ENCODE results near the gene GNS.

The GNS gene

DNA sequence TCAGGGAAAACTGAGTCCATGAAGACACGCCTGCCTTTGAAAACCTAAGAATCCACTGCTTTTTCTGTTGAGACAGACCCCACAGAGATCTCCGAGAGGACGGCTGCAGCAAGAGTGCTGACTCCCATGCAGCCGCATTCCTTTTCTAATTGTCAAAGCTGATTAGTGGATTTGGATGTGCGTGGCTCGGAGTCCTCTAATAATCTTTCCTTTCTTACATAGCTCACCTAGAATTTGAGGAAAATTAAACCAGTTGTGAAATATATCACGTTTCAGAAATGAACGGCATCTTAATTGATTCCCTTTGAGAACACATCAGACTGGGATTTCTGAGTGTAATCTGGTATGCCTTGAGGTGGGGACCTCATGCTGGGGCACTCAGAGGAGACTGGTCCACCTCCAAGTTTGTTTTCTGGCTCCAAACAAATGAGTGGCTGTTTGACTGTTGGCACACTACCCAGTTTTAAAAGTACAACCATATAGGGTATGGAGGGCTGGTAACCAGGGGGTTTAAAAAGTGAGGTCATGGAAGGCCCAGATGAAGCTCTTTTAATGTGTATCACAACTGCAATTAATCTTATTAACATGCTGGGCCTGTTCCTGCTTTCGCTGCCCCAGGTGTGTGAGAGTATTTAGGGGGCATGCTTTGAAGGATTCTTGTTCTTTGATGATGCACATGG lies 85.6 kb downstream of the GNS start:
- no peak for DNase-seq (ENCODE audit: low read depth)

DNA sequence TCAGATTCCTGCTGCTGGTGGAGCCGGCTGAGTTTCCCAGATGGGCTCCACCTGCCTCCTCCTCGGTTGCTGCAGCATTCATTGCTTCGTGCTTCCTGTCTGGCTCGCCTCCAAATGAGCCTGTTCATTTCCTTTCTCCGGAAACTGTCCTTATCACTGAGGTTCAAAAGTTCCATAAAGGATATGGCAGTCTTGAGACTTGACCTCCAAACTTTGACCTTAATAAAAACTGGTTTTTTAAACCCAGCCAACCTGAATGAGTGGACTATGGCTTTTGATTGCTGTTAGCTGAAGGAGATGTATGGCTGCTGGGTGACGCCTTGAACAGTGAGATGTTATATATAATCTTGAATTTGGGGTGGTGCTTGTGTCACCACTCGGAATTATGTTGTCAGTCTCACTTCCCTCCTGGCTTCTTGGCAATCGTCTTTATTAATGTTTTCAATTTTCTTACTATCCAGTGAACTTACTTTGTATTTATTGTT lies 86.2 kb downstream of the GNS start:
- DNase-seq (ENCODE audit: low read depth): no peak

DNA sequence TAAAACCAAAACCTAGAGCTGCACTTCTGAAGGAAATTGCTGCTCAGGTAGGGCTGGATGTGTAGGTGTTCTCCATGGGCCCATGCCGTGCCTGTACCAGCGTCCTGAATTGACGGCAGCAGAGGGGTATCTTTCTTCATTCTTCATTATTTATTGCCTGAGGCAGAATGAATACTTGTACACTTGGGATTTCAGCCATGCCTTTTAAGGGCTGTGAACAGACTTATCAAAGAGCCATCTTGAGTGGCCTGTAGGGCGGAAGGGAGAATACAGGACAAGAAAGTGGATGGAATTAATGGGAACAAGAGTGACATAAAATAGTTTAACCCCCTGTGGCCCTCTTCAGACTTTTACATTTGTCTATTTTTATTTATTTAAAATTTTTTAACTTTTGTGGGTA lies 87.5 kb downstream of the GNS start:
- DNase-seq (ENCODE audit: low read depth): no peak

DNA sequence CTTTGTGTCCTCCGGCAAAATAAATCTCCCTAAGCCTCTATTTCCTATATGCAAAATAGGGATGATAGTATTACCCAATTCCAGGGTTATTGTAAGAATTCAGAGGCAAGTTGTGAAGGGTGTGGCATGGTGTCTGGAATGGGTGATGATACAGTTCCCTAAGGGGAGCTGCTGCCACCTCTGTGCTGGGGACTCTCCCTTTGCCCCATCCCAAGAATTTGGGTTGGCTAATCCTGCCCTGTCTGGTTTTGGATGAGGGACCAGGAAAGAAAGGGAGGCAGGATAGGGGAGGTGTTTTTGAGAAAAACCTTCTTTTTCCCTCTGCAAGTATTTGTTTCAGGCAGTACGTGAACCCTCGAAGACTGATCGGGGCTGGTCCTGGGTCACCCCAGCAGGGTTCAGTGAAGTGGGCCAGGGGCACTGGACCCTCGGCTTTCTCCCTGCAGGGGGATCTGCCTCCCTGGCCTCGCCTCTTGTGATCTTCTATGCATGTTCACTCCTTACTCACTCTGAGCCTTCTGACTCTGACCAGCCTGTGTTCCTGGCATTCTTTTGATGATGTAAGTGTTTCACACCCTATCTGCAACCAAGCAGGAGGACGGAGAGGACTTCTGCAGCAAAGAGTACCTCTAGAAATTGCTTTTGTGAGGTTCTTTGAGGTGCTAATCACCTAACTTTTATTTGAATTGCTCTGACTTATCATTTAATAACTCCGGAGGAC lies 88.1 kb downstream of the GNS start:
- no peak for DNase-seq (ENCODE audit: low read depth)

DNA sequence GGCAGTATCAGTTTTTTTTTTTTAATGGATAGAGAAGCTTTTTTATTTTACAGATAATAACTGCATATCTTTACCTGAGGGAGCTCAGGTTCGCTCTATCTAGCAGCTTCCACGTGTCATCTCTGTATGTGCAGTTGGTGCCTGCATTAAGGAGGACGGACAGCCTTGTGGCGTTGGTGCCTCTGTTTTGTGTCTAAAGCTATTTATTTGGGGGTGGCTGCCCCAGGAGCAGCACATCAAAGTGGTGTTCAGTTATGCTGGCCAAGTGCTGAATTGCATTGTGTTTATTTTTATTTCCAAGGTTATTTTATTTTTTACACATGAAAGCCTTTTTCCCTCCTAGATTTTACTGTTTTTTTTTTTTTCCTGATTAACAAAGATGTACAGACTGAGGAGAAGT lies 89.2 kb downstream of the GNS start:
- no peak for DNase-seq (ENCODE audit: low read depth)

- DNase-seq (ENCODE audit: low read depth): no peak
These were observed 89.8 kb downstream of the GNS start for GRCh38 chr12:64669270-64669842.

- no peak for DNase-seq (ENCODE audit: low read depth)
These were observed 91.4 kb downstream of the GNS start for GRCh38 chr12:64667793-64668192.

- no peak for DNase-seq (ENCODE audit: low read depth)
These were observed 92.9 kb downstream of the GNS start for GRCh38 chr12:64666054-64666914.

GRCh38 chr12:64665514-64665913 lies 93.7 kb downstream of the GNS start:
- DNase-seq (ENCODE audit: low read depth): no peak

All from stimulated activated CD8-positive, alpha-beta memory T cell treated with anti-CD3 and anti-CD28 coated beads, Interleukin-7, amount 100 ng/mL, for 24 hours (primary cell).